GM18517 (cell line): ENCODE data around the gene CPTP.

Experiments used
- ATAC-seq: cut with Tn5 transposase; IDR thresholded peaks from one replicate; pipeline ENCODE4 v1.9.1; 2021; ENCODE audit warnings: mild to moderate bottlenecking, moderate library complexity; ENCODE audit not compliant: unreplicated experiment

The CPTP gene

DNA sequence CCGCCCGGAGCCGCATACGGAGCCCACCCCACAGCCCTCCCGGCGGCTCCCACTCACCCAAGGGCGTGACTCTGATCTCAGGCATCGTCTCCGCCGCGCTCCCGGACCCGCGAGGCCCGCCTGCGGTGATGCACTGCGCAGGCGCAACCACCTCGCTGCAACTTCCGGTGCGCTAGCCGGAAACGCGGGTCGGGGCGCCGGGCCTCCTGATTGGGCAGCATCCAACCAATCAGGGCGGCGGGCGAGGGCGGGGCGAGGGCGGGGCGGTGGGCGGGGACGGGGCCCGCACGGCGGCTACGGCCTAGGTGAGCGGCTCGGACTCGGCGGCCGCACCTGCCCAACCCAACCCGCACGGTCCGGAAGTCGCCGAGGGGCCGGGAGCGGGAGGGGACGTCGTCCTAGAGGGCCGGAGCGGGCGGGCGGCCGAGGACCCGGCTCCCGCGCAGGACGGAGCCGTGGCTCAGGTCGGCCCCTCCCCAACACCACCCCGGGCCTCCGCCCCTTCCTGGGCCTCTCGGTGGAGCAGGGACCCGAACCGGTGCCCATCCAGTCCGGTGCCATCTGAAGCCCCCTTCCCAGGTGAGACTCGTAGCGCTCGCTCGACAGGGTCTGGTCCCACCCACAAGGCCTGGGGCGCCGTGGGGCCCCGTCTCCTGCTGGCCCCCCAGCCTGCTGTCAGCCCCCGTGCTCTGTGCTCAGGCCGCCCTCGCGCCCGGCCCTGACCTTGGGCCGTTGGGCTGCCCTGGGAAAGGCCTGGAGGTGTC, at the start of gene CPTP, which contains the start of gene INTS11:
TSS of gene CPTP (plus strand) at position 279 of the 764 bp plus-strand sequence. CDS start 2,109 bp downstream, outside the sequence.
TSS of gene INTS11 (minus strand) at position 137 of the 764 bp plus-strand sequence. CDS start at position 85, 52 bp downstream.
- ATAC-seq: peak; percentile 65

DNA sequence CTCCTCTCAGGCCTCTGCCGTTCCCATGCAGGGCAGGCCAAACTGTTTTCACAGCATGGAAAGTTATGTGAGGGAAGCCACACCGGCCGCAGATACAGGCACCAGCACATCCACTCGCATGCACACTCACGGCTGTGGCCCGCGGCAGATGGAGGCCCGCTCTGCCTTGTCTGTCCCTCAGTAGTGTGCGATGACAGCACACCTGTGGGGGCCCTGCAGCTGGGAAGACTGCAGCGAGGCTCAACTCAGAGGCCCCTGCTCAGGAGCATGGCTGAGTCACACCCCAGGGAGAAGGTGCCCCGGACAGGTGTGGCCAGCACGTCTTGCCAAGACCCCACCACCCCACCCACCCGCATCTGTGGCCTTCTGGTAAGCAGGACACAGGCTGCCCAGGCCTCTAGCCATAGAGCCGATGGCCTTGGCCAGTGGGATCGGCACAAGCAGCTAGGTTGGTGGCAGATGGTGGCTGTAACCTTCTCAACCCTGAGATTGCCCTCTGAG, 49.6 kb upstream of the CPTP start:
- ATAC-seq: no peak

DNA sequence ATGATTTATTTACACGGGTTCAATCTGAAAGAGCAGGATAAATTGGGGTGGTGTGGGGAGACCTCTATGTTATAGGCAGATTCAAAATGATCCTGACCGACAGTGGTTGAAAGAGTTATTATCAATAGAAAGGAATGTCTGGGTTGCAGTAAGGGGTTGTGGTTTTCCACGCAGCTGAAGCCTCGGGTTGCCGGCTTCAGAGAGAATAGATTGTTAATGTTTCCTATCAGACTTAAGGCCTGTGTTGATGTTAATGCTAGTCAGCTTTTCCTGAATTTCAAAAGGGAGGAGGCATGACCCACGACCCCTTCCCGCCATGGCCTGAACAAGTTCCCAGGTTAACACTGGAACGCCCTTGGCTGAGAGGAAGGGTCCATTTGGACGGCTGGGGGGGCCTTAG, 48.8 kb upstream of the CPTP start:
- no peak for ATAC-seq

DNA sequence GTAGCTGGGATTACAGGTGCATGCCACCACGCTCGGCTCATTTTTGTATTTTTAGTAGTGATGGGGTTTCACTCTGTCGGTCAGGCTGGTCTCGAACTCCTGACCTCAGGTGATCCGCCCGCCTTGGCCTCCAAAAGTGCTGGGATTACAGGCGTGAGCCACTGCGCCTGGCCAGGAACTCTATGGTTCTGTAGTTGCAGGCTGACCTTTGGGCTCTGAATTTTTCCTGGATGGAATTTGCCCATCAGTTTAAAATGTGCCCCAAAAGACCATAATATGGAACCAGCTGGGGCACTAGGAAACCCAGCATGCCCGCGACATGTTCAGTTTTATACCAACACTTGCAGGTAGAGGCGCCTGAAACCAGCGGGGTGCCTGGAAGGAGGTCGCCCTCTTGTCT, 46.0 kb upstream of the CPTP start:
- ATAC-seq: no peak

DNA sequence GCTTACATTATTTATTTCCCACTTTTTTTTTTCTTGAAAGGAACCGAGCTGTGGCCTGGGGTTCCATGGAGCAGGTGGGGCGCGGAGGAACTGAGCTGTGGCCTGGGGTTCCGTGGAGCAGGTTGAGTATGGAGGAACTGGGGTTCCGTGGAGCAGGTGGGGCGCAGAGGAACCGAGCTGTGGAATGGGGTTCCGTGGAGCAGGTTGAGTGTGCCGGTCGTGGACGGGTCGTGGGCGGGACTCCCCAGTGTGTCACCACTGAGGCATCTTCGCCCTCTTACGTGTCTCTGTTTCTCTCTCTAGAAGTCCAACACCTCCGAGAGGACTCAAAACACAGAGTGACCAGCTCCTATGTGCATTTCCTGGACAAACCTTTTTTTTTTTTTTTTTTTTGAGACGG, 45.6 kb upstream of the CPTP start:
- ATAC-seq: no peak

DNA sequence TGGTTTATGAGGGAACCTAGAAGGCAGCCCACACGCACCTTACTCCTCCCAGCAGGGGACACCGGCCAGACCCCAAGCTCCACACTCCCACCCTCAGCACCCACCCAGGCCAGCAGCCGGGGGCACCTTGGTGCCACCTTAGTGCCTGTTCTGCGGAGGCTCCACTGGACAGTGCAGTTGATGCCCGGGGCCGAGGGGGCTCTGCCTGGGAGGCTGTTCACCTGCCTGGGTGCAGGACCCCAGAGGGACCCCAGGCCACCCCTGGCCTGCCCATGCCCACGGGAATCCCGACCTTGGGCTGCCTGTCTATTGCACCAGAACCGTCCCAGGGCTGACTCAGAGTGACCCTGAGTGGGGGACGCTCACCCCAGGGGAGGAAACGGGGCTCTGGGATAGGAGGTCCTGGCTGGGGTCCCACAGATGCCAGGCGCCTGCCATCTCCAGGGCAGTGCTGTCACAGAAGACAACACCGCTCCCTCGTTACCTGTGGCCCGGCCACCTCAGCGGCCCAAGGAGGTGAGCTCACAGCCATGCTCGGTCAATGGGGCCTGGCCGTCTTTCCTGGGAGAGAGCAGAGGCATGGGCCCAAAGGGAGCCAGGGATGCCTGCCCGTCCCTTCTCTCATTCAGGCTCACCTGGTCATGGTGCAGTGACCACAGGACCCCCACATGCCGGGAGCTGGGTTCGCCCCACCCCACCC, 43.7 kb upstream of the CPTP start:
- no peak for ATAC-seq

DNA sequence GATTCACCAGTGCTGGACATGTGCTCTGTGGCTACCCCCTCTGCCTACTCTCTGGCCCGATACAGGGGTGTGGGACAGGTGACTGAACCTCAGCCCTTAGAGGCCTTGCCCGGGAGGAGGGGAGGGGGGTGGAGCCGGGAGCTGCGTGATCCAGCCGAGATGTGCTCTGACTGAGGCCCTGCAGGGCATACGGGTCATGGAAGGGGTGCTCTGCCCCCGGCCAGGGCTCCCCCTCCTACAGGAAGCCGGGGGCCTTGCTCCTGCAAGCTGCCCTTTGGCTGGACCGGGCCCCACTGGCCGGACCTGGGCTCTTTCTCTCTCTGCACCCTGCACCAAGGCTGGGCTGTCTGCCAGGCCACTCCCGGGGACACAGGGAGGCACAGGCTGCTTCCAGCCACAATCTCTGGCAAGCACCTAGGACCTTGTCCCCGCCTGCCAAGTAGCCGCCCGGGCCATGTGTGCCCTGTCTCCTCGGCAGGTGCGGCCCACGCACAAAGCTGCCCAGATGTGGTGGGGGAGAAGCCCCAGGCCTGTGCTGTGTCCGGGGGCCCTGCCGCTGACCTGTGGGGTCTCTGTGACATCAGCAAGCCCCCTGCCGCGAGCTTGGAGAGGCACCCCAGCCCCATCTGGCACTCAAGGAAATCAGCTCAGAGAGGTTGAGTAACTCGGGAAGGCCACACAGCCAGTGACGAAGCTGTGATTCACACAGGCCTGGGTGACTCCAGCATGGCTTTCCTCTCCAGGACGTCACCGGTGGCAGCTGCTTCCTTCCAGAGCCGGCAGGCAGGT, 42.9 kb upstream of the CPTP start:
- no peak for ATAC-seq

DNA sequence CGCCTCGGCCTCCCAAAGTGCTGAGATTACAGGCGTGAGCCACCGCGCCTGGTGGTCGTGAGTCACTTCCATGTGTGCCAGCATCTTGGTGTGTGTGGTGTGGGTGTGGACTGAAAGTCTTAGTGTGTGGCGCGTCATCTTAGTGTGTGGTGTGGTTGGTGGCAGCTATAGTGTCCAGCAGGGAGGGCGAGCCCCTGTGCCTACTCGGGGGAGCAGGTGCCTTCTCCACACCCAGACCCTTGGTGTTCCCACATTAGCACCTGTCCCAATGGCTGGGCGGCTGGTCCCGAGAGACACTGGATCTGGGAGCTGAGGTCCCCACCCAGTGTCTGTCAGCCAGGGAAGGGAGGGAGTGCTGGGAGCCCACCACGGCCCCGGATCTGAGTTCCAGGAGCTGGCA, 41.6 kb upstream of the CPTP start:
- no peak for ATAC-seq

DNA sequence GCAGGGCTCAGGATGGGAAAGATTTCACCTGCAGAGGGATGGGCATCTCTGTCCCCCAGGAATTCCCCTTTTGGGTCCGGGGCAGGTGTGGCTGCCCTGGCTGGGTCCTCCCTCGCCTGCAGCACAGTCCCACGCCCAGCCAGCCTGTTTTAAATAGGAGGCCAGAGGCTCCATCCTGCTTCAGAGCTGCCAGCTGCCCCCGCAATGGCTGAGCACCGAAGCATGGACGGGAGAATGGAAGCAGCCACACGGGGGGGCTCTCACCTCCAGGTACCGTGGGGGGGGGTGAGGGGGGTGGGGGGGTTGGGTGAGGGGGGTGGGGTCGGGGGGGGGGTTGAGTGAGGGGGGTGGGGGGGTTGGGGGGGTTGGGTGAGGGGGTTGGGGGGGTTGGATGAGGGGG, 40.8 kb upstream of the CPTP start:
- no peak for ATAC-seq

DNA sequence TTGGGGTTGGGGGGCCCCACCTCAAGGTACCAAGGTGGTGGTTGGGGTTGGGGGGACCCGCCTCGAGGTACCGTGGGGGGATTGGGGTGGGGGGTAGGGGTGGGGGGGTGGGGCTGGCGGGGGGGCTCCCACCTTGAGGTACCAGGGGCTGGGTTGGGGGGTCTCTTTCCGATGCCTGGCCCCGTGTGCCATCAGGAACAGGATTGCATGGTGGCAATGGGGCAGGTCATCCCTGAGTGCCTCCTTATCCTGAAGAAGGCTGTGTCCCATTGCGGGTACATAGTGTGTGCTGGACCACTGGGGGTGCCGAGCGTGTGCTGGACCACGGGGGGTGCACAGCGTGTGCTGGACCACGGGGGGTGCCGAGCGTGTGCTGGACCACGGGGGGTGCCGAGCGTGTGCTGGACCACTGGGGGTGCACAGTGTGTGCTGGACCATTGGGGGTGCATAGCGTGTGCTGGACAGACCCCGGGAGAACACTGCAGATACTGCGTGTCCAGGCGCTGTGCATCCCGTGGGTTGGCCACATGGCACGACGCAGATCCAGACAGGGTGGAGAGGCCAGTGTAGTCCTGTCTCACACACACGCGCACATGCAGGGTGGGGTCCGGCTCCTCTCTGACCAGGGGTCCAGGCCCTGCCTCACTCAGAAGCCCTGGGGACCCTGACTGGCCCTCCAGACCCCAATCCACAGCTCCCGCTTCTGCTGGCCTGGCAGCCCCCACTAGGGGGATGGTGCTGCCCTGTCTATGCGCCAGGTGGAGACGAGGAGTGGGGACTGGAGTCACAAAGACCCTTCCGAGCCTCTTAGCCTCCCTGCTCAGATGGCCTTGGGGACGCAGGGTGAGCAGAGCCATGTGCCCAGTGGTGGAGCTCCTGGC, 40.1 kb upstream of the CPTP start:
- no peak for ATAC-seq

DNA sequence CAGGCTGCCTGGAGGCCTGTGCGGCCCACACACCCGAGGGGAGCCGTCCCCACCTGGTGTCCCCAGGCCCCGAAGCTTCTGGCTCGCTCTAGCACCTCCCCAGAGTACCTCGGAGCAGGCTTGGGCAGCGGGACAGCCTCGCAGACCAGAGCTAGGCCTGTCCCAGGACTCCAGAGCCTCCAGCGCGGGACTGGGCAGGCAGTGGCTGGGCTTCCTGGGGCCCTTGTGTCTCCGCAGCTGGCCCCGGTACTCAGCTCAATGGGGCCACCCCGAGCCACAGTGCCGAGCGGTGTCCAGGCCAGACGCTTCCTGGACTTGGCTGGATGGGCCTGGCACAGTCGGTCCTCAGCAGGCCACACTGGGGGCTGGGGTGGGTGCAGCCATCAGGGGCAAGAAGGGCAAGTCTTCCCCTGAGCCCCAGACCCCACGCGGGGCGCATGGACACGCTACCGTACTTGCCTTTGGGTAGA, 39.5 kb upstream of the CPTP start:
- no peak for ATAC-seq

DNA sequence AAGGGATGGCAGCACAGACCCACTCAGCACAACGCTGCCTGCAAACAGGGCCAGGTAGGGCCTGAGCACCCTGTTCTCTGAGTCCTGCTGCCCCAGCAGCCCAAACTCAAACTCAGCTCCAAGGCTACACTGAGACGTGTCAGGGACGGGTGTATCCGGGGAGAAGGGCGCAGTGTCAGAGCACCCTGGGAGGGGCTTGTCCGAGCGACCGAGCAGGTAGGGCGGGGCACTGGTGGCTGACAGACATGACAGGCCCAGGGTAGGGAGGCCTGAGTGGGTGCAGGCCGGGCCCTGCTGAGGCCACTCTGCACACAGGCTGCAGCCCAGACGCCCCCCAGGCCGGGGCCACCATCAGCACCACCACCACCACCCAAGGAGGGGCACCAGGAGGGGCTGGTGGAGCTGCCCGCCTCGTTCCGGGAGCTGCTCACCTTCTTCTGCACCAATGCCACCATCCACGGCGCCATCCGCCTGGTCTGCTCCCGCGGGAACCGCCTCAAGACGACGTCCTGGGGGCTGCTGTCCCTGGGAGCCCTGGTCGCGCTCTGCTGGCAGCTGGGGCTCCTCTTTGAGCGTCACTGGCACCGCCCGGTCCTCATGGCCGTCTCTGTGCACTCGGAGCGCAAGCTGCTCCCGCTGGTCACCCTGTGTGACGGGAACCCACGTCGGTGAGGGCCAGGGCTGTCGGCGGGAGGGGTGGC, 38.8 kb upstream of the CPTP start:
- ATAC-seq: no peak

DNA sequence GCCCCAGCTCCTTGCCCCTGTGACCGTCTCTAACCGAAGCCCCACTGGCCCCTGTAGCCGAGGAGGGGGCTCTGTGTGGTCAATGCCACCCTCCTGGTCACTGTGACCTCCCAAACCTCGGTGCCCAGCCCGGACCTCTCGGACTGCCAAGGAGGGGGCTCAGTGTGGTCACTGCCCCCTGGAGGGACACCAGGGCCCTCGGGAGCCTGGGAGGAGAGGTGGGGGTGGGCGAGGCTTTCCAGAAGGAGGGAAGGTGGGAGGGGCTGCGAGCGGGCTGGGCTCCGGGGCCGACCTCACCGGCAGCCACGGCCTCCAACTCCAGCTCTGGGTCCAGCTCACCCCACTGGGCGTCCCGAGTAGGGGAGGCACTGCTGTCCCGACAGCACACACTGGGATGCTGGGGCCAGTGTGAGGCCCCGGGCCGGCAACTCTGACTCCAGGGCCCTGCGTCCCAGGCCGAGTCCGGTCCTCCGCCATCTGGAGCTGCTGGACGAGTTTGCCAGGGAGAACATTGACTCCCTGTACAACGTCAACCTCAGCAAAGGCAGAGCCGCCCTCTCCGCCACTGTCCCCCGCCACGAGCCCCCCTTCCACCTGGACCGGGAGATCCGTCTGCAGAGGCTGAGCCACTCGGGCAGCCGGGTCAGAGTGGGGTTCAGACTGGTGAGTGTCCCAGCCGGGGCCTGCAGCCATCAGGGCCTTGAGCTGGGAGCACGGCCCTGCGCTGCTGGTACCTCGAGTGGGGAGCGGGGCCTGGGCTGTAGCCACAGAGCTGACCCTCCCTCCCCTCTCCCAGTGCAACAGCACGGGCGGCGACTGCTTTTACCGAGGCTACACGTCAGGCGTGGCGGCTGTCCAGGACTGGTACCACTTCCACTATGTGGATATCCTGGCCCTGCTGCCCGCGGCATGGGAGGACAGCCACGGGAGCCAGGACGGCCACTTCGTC, 38.0 kb upstream of the CPTP start:
- no peak for ATAC-seq

DNA sequence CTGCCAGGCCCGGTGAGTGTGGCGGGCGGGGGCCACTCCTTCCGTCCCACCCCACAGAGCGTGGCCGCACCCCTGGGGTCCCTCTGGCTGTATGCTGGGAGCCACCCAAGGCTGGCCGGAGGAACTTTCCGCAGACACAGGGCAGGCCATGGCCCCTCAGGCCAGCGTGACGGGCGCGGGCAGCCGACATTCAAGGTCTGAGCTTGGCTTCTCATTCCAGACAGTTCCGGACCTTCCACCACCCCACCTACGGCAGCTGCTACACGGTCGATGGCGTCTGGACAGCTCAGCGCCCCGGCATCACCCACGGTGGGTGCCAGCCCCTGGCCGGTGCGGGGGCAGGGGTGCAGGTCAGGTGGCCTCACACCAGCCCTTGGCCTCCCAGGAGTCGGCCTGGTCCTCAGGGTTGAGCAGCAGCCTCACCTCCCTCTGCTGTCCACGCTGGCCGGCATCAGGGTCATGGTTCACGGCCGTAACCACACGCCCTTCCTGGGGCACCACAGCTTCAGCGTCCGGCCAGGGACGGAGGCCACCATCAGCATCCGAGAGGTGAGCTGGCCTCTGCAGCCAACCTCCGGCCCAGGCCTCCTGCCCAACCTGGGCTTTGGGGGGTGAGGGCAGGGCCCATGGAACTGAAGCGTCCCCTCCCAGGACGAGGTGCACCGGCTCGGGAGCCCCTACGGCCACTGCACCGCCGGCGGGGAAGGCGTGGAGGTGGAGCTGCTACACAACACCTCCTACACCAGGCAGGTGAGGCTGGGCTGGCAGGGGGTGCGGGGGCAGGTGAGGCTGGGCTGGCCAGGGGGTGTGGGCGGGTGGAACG, 37.1 kb upstream of the CPTP start:
- ATAC-seq: no peak

DNA sequence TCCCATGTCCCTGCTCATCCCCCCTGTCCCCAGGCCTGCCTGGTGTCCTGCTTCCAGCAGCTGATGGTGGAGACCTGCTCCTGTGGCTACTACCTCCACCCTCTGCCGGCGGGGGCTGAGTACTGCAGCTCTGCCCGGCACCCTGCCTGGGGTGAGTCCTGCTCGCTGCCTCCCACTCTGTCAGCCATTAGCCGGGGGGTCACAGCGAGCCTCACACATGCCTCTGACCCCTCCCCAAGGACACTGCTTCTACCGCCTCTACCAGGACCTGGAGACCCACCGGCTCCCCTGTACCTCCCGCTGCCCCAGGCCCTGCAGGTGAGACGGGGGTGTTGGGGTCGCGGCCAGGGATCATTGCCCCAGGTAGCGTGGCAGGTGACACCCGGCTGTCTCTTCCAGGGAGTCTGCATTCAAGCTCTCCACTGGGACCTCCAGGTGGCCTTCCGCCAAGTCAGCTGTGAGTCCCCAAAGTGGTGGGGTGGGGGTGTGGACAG, 34.3 kb upstream of the CPTP start:
- no peak for ATAC-seq

DNA sequence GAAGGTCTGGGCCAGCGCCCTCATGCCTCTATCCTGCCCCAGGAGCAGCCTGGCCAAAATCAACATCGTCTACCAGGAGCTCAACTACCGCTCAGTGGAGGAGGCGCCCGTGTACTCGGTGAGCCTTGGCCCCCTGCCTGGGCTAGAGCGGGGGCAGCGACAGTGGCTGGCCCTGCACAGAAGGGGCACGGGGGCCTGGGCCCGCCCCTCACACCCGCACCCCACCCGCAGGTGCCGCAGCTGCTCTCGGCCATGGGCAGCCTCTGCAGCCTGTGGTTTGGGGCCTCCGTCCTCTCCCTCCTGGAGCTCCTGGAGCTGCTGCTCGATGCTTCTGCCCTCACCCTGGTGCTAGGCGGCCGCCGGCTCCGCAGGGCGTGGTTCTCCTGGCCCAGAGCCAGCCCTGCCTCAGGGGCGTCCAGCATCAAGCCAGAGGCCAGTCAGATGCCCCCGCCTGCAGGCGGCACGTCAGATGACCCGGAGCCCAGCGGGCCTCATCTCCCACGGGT, 33.5 kb upstream of the CPTP start:
- no peak for ATAC-seq
